ENCODE measurements around the gene NDST1. TPM values are rescaled to one million over a fixed set of nuclear protein-coding genes. Genes with fewer than 3 reads are reported as not detected.

The NDST1 gene
- total RNA-seq, 4 donors from 2014 or later = 58.3 to 146 (median 72.1) TPM

- peak; percentile 32 to 46 for TF ChIP-seq POLR2A (IDR thresholded peaks at IDR 0.05)
- no peak for TF ChIP-seq CTCF (IDR thresholded peaks at IDR 0.05)
- no peak for TF ChIP-seq EP300 (IDR thresholded peaks at IDR 0.05)
- peak; percentile 44 for TF ChIP-seq POLR2AphosphoS5 (IDR thresholded peaks at IDR 0.05)
- peaks cover 19 to 53% (median 47%) of the 10 kb centered on the region in 3 donors for H3K4me1 ChIP-seq
- H3K27ac ChIP-seq = peak overlapping the region; percentile 69 to 98 (median 95)
- no peaks in the 10 kb centered on the region for H3K9me3 ChIP-seq
- no CpG with 5 or more reads among the region's 90 CpGs for WGBS, 2 donors (ENCODE audit: low coverage in 1 of 2)
- H3K27me3 ChIP-seq = no peaks in the 10 kb centered on the region
- H3K36me3 ChIP-seq = no peaks in the 10 kb centered on the region
- ATAC-seq = peak; percentile 49
- H3K4me3 ChIP-seq = peak overlapping the region; percentile 82 to 100
Observed at GRCh38 chr5:150485693-150486401, 22.1 kb upstream of the NDST1 start.

- H3K27ac ChIP-seq = peak overlapping the region; percentile 69 to 98 (median 95)
- no peaks in the 10 kb centered on the region for H3K27me3 ChIP-seq
- WGBS, 2 donors (ENCODE audit: low coverage in 1 of 2) = 0% methylated on average over 6 to 17 of the region's 60 CpGs
- H3K36me3 ChIP-seq = no peaks in the 10 kb centered on the region
- TF ChIP-seq CTCF (IDR thresholded peaks at IDR 0.05) (peak in 3 of 4 experiments; percentile 15 to 40 (median 39)), EP300 (IDR thresholded peaks at IDR 0.05) (no peak)
- H3K9me3 ChIP-seq = no peaks in the 10 kb centered on the region
- peaks cover 27 to 60% (median 54%) of the 10 kb centered on the region in 3 donors for H3K4me1 ChIP-seq
- ATAC-seq = peak; percentile 41
- H3K4me3 ChIP-seq = peak overlapping the region; percentile 82 to 100
Observed at GRCh38 chr5:150486402-150487198, 21.3 kb upstream of the NDST1 start.

DNA sequence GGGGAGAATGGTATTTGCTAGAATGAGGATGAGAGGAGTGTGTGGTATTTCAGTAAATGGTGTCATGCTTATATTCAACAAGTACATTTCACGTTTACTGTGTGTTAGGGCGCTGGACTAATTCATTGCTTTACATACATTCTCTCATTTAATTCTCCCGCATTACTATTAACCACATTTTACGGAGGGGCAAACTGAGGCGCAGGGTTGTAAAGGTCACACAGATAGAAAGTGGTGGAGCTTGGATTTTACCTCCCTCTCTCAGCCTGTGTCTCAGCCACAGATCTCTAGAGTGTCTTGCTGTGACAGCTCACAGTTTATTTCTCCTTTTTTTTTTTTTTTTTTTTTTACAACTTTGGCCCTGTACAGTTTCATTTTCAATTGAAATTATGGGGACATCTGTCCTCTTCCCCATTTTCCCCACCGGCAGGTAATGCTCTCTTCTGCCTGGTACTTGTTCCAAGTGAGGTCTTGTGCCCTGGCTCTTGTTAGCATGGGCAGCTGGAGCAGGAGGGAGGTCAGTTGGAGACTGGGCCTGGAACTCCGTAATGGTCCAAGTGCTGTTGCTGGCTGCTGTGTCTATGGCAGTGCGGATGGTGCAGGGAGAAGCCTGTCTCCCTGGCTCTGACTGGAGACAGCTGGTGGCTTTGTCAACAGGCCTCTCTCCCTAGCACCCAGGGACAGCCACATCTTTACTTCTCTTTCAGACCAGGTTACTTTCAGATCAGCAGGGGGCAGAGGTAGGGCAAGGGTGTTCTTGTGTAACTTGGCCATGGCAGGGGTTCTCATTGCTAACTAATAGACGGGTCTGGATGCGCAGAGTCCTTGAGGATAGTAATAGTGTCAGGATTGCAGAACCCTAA, 20.5 kb upstream of the NDST1 start:
- no peaks in the 10 kb centered on the region for H3K27me3 ChIP-seq
- no peaks in the 10 kb centered on the region for H3K36me3 ChIP-seq
- TF ChIP-seq EP300 (IDR thresholded peaks at IDR 0.05) (no peak), CTCF (IDR thresholded peaks at IDR 0.05) (peak in 2 of 4 experiments; percentile 23 to 33)
- H3K9me3 ChIP-seq = no peaks in the 10 kb centered on the region
- H3K4me1 ChIP-seq = peaks cover 29 to 69% (median 62%) of the 10 kb centered on the region in 3 donors
- WGBS, 2 donors (ENCODE audit: low coverage in 1 of 2) = 33 to 46% methylated on average over 4 to 5 of the region's 10 CpGs
- H3K4me3 ChIP-seq = peak overlapping the region; percentile 82 to 100
- peak overlapping the region; percentile 69 to 98 (median 95) for H3K27ac ChIP-seq
- ATAC-seq = peak; percentile 10

DNA sequence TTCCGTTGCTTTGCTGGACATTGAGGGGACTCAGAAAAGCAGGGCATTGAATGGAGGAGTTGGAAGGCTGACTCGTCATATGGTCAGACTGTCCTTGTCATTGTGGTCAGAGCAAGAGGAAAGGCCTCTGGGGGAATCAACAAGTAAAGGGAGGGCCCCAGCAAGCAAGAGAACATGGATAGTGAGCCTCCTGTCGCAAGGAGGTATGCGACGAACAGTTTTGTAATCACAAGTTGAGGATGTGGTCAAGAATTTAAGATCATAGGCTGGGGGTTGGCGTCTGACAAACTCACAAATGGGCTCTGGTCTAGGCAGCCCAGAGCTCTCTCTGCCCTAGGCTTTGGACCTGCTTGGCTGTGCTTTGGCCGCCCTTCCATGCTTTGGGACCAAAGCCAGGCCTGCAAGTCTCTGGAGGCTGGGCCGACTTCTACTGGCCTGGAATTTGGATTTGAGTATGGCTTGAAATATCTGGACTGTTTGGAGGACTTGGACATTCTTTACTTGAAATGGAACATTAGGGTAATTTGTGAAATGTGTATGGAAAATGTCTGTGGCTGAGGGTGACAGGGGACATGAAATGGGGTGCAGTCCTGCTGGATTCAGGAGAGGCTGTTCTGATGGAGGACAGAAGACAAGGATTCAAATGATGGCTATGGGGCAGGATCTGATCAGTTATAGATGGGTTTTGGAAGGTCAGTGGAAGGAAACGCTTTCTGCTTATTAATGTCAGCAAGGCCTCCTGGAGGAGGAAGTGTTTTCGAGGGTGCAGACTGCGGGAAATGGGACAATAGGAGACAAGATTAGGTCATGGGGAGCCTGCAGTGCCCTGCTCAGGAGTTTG, 19.2 kb upstream of the NDST1 start:
- ATAC-seq = peak; percentile 70
- H3K4me3 ChIP-seq = peak overlapping the region in 1 of 2 donors; percentile 100
- H3K9me3 ChIP-seq = no peaks in the 10 kb centered on the region
- H3K27ac ChIP-seq = peak overlapping the region; percentile 69 to 98 (median 95)
- TF ChIP-seq POLR2AphosphoS5 (IDR thresholded peaks at IDR 0.05) (peak; percentile 55), CTCF (IDR thresholded peaks at IDR 0.05) (peak in 1 of 4 experiments; percentile 10), POLR2A (IDR thresholded peaks at IDR 0.05) (no peak), EP300 (IDR thresholded peaks at IDR 0.05) (no peak)
- H3K27me3 ChIP-seq = no peaks in the 10 kb centered on the region
- 2 to 12% methylated on average over 9 to 10 of the region's 11 CpGs for WGBS, 2 donors (ENCODE audit: low coverage in 1 of 2)
- peaks cover 29 to 82% (median 65%) of the 10 kb centered on the region in 3 donors for H3K4me1 ChIP-seq
- H3K36me3 ChIP-seq = no peaks in the 10 kb centered on the region
